ENCODE results near the gene INTS15.
"Not testable (repeated sequence)": the region's sequence is repeated elsewhere in the genome, so short reads cannot be mapped to it uniquely, and the experiment has no call there.

INTS15 gene

DNA sequence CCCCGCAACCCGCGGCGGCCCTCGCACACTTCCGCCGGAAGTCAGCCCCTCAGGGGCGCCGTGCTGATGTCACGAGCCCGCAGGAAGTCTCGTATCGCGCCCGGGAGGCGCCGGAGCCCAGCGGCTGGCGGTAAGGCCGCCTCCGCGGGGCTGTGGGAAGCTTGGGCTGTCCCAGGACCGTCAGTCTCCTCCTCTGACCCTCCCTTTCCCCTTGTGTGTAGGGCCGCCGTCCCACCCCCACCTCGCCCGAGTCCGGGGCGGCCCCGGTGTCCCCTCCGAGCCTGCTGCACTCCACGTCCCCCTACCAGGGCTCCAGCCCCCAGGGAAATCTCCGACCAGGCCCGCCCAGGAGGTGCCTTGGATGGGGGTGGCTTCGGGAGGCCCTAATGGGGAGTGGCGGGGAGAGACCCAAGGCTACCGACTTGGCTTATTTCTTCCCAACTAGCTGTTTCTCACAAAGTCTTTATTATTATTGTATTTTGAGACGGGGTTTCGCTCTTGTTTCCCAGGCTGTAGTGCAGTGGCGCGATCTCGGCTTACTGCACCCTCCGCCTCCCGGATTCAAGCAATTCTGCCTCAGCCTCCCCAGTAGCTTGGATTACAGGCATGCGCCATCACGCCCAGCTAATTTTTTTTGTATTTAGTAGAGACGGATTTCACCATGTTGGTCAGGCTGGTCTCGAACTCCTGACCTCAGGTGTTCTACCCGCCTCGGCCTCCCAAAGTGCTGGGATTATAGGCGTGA is 12.3 kb upstream of the INTS15 start, which contains the start of gene ZDHHC4:
Gene ZDHHC4, plus strand, starts transcription at position 86 of the 745 bp plus-strand sequence. CDS start 3,108 bp downstream, outside the sequence.
- DNase-seq (ENCODE audit: low read depth): peak; percentile 79

DNA sequence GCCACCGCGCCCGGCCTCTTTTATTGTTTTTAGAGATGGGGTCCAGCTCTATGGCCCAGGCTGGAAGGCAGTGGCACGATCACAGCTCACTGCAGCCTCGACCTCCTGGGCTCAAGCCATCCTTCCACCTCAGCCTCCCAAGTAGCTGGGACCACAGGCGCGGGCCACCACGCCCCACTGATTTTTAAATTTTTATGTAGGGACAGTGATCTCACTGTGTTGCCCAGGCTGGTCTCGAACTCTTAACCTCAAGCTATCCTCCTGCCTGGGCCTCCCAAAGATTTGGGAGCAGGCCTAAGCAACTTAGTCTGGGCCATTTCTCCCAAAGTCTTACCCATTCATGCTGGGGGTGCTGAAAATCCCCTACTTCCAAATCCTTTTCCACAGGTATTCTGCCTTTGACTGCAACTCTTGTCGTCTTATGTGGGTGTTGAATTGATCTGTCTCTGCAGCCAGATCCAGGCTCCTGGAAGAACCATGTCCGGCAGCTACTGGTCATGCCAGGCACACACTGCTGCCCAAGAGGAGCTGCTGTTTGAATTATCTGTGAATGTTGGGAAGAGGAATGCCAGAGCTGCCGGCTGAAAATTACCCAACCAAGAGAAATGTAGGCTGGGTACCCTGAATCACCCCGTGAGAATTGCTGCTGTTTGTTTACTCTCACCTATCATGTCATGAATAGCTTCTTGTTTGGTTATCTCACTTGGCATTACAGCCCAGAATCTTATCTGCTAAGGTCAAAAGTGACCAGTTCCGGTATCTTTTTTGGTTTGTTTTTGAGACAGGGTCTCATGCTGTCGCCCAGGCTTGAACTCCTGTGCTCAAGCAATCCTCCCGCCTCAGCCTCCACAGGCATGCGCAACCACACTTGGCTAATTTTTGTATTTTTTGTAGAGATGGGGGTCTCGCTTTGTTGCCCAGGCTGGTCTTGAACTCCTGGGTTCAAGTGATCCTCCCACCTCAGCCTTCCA is 11.4 kb upstream of the INTS15 start:
- DNase-seq (ENCODE audit: low read depth): no peak

DNA sequence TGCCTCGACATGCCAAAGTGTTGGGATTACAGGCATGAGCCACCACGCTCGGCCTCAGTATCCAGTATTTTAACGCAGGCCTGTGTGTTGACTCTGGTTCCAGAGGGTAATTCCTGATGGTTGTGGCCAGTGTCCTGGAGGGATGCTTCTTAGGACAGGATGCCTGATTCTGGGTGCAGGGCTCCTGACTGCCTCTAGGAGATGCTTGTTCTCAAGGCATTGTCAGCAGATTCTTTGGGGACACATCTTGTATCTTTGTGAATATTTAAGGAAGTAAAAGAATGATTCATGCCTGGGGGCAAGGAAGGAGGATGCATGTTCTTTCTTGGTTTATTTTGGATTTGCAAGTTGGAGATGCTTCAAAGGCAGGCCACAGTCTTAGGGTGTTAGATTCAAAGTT is 10.4 kb upstream of the INTS15 start:
- no peak for DNase-seq (ENCODE audit: low read depth)

DNA sequence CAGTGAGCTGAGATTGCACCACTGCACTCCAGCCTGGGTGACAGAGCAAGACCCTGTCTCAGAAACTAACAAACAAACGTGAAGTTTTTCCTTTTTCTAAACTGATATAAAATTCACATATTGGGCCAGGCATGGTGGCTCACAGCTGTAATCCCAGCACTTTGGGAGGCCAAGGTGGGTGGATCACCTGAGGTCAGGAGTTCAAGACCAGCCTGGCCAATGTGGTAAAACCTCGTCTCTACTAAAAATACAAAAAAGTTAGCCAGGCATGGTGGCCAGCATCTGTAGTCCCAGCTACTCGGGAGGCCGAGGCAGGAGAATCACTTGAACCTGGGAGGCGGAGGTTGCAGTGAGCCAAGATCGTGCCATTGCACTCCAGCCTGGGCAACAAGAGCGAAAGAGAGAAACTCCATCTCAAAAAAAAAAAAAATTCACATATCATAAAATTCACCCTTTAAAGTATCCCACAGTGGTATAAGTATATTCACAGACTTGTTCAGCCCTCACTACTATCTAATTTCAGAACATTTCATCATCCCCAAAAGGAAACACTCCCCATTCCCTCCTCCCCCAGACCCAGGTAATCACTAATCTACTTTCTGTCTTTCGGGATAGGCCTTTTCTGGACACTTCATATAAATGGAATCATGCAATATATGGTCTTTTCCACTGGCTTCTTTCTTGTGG is 3.9 kb upstream of the INTS15 start:
- not testable (repeated sequence) for DNase-seq (ENCODE audit: low read depth)

DNA sequence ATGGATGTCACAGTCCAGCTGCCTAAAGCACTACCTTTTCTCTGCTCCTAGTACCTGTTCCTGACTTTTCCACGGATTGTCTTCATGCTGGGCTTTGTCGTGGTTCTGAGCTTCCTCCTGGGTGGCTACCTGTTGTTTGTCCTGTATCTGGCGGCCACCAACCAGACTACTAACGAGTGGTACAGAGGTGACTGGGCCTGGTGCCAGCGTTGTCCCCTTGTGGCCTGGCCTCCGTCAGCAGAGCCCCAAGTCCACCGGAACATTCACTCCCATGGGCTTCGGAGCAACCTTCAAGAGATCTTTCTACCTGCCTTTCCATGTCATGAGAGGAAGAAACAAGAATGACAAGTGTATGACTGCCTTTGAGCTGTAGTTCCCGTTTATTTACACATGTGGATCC is 1.3 kb upstream of the INTS15 start:
- no peak for DNase-seq (ENCODE audit: low read depth)

DNA sequence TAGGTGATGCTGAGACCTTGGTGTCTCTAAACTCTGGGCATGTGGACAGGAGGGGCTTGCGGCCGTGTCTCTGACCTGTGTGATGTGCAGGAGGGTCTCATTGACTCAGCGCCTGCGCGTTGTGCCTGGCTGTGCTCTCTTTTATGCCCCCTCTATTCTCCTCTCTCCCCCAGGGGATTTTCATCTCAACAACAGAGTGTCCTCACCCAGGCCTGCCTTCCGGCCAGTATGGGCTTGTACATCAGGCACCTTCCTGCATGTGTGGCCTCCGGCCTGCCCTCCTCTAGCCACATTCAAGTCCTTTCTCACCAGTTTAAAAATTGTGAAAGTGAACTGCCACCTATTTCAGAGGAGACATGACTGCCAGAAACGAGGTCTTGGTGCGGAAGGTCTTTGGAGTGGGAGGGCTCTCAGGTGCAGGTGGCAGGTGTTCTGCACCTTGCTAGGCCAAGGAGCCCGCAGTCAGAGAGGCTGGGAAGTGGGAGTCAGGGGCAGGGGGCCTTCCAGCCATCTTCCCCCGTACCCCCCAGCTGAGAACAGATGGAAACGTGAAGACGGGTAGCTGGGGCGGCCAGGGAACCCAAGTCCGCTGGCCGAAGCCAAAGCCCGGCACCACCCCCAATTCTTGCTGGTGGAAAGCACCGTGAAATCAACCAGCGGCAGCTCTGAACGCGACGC is 531 bp upstream of the INTS15 start:
- no peak for DNase-seq (ENCODE audit: low read depth)

DNA sequence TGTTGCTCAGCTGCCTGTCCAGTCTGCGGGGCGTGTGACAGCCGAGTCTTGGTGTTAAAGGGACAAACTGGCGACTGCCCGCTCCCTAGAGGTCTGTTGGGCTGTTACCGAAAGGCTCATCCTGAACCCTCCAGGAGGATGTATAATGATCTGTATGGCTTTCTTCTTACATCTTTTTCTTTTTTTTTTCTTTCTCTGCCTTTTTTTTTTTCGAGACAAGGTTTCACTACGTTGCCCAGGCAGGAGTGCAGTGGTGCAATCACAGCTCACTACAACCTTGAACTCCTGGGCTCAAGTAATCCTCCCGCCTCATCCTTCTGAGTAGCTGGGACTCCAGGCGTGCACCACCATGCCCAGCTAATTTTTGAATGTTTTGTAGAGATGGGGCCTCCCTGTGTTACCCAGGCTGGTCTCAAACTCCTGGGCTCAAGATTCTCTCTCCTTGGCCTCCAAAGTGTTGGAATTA is 857 bp downstream of the INTS15 start:
- DNase-seq (ENCODE audit: low read depth): no peak

DNA sequence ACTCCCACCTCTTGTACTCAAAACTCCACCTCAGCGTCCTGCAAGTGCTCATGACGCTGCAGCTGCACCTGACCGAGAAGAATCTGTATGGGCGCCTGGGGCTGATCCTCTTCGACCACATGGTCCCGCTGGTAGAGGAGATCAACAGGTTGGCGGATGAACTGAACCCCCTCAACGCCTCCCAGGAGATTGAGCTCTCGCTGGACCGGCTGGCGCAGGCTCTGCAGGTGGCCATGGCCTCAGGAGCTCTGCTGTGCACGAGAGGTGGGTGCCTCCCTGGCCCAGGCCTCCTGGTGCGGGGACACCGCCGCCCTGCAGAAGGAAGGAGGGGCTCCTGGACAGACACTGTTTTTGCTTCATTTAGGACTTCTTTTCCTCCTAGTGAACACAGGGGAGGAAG is 10.3 kb downstream of the INTS15 start:
- DNase-seq (ENCODE audit: low read depth): no peak

DNA sequence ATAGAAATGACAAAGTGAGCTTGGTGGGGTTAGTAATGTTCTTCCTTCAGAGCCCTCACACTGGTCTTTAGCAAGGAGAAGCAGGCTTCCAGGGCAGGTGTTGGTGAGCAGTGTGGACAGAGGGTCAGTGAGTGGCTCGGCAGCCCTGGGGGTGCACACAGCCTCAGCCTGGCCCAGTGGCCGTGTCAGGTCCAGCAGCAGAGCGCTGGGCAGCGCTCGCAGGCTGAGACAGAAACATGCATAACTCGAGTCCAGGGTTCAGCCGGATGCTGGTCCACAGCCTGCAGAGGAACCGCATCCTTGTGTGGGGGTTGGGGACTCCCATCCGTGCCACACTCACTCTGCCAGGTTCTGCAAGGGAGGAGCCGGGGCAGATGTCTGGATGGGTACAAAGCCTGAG is 14.6 kb downstream of the INTS15 start:
- DNase-seq (ENCODE audit: low read depth): no peak

DNA sequence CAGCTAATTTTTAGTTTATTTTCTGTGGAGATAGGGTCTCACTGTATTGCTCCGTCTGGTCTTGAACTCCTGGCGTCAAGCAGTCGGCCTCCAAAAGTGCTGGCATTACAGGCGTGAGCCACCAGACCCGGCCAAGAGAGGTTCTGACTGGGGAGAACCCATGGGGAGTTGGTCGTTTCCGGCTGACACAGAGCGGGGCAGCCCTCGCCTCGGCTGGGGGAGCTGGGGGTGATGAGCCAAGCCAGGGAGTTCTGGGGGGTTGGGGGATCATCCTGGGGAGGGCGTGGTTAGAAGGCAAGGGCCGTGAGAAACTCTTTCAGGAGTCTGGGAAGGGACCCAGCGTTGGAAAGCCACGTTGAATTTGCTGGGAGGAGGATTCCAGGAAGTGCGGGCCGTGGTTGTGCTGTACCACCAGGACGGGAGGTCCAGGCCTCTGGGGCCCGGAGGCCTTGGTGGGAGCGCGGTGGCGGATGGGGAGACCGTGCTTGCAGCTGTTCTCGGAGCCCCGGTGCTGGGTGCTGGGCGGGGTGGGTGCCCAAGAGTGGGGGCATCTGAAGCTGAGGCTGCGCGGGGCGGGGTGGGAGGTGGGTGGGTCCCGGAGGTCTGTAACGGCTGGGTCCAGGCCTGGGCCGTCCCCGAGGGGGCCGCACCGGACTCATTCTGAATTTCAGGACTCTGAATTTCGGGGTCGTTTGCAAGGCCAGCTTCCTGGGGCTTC is 17.2 kb downstream of the INTS15 start:
- no peak for DNase-seq (ENCODE audit: low read depth)

DNA sequence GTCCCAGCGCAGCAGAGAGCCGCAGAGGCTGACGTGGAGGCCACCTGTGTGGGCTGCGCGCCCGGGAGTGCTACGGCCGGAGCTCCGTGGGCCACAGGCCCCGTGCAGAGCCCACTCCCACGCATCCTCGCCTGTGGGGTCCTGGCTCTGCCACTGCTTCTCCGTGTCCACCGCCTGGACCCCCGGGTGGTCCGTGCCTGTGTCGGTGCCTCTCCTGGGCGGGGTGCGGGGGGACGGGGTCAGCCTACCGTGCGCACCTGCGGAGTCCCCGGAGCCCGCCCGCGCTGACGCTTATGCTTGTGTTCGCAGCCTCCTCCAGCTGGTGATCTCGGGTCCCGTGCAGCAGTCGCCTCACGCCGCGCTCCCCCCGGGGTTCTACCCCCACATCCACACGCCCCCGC is 17.8 kb downstream of the INTS15 start:
- DNase-seq (ENCODE audit: low read depth): no peak

DNA sequence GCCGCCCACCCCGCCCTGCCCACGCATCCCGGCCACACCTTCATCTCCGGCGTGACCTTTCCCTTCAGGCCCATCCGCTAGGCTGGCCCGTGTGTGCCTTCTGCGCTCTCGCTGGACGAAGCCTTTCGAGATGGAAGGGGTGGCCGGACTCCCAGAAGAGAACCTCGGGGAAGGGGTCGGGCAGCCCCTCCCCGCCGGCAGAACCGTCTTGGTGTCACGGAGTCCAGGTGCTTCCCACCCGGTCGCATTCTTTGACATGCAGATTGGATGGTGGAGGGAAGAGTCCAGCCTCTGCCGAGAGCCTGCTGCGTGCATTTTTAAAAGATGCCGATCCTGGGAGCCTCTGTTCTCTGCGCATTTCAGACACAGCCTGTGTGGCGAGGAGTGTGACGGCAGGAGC is 18.3 kb downstream of the INTS15 start:
- no peak for DNase-seq (ENCODE audit: low read depth)

DNA sequence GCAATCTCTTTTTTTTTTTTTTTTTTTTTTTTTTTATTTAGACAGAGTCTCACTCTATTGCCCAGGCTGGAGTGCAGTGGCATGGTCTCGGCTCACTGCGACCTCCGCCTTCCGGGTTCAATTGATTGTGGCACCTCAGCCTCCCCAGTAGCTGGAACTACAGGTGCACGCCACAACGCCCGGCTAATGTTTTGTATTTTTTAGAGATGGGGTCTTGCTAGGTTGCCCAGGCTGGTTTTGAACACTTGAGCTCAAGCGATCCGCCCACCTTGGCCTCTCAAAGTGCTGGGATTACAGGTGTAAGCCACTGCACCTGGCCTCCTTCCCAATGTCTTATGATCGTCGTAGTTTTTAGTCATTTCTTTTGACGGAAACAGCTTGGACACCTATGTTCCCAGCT is 19.0 kb downstream of the INTS15 start:
- DNase-seq (ENCODE audit: low read depth): no peak

DNA sequence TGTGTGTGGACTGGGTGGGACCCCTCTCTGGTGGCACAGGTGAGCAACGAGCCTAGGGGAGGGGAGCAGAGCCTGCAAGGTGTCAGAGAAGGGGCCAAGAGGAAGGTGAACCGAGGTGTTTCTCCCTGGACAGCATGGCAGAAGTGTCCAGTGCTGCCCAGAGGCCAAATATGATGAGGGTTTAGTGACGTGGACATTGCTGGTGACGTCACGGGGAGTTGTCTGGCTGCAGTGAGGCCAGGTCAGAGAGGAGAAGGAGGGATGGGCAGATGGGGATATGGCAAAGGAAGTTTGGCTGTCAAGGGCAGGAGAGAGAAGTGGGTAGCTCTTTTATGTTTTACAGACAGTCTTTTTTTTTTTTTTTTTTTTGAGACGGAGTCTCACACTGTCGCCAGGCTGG is 23.0 kb downstream of the INTS15 start:
- no peak for DNase-seq (ENCODE audit: low read depth)

DNA sequence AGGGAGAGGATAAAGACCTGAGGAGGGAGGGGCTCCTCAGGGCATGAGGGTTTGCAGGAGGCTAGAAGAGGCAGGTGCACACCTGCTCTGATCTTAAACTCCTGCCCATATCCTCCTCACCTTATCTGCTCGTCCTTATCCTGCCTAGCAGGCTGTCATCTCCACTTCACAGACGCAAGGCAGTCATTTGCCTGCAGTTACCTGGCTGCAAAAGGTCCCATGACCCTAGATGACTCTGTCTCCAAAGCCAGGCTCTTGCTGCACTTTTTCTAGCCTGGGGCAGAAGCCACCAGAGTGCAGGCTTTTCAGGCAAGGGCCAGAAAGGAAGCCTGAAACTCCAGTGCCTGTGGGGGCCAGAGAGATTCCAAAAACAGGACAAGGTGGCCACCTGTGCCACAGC is 23.9 kb downstream of the INTS15 start:
- no peak for DNase-seq (ENCODE audit: low read depth)

DNA sequence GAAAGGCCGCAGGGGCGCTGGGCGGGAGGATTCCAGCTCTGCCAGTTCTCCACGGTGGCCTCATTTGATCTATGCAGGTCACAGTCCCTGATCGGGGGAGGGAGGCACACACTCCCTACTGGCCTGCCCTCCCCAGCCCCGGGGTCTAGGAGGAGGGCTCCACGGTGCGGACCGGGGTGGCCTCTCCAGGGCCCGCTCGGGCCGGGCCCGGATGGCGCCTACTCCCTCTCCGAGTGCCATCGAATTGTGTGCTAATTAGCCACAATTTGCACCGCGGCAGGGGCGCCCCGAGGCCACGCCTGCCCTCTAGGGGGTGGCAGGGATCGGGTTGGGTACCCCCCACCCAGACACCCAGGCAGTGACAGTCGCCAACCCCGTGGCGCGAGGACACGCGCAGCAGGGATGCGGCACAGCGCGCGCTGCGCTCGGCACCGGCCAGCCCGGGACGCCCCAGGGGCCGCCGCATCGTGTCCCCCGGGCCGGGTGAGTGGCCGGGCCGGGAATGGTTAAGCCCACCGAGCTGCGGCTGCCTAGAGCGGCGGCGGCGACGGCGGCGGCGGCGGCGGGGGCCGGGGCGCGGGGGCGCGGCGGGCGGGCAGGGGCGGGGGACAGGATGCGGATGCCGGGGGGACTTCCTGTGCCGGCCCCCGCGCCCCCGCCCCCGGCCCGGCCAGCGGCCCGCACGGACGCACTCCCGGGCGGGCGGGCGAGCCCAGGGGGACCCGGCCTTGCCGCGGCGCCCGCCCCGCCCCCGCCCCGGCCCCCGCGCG is 25.3 kb downstream of the INTS15 start, which contains the start of gene ZNF853:
Gene ZNF853, plus strand, starts transcription at position 658 of the 770 bp plus-strand sequence. CDS start 565 bp downstream, outside the sequence.
- DNase-seq (ENCODE audit: low read depth): no peak

DNA sequence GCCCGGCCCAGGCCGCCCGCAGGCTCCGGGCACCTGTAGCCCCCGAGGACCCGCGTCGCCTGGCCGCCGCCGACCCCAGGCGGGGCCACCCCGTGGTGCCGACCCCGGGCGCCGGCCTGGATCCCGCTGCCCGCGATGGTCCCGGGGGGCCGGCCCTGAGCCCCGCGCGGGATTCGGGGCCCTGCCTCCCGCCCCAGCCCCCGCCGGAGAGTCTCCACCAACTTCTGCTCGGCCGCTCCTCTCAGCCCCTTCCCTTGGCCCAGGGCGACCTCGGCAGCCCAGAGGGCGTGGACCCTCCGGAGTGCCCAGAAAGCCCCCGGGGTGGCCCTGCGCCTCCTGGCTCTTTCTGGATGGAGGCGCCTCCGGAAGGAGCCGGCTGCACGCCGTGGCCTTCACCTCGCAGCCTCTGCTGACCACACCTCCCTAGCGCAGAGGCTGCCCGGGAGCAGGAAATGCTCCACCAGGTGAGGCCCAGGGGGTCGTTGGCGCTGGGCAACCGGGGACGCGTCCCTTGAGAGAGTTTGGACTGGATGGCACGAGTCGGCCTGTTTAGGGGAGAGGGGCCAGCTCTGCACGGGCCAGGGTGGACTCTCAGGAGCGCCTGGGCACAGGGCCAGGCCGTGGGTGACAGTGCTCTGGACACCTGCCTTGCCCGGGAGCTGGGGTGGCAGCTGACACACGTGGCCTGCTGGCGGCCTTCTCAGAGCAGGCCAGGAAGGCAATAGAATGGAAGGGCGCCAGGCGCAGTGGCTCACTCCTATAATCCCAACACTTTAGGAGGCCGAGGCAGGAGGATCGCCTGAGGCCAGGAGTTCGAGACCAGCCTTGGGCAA is 26.1 kb downstream of the INTS15 start:
- DNase-seq (ENCODE audit: low read depth): no peak

DNA sequence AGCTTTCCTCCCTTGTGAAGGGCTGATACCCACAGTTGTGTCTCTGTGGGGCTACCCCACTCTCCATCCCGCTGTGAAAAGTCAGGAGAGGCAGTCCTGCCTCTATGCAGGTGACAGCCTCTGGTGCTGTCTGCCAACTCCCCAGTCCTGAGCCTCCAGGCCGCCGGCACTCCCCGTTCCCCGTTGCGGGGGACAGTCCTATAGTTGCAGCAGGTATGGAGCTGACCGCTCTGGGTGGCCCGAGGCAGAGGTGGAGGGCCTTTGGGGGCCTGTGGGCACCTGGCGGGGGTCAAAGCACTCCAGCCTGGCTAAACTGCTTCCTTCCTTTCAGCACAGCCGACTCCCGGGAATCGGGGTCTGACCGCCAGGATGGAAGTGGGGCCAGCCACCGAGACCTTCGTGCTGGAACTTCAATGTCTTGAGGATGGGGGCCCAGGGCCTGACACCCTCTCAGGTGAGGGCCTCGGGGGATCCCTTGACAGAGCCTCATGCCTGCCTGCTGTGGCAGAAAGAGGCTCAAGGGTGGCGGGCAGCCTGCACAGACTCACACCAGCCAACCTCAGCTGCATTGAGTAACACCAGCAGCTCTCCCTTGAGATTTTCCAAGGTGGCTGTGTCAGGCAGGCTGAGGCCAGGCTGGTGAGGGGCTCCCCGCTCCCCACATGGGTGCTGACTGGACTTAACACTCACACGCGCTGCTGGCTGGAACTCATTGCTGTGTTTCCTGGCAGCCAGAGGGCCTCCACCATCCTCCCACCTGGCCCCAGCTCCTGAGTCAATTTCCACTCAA is 27.2 kb downstream of the INTS15 start:
- no peak for DNase-seq (ENCODE audit: low read depth)
